ENCODE data around the gene ATP2C2. TPM values are rescaled to one million over a fixed set of nuclear protein-coding genes. Genes with fewer than 3 reads are reported as not detected.

The ATP2C2 gene
- total and polyA plus RNA-seq, 9 of the 15 experiments (the other 6 are each of a cell fraction or from before 2014, with no cell fraction given): 0.75 TPM; not detected in 8

GRCh38 chr16:84423416-84423837 is 55.1 kb downstream of the ATP2C2 start (continued):
- TF ChIP-seq ZBTB34 (CRISPR knock-in tag; IDR thresholded peaks at IDR 0.05) (no peak), ELF4 (CRISPR knock-in tag; IDR thresholded peaks at IDR 0.05) (no peak), HOMEZ (CRISPR knock-in tag; IDR thresholded peaks at IDR 0.05) (no peak), THRA (IDR thresholded peaks at IDR 0.05) (no peak), HCFC1 (IDR thresholded peaks at IDR 0.05; ENCODE audit: low read depth, low read length) (peak; percentile 93), STAT6 (CRISPR knock-in tag; IDR thresholded peaks at IDR 0.05) (no peak), KHSRP (IDR thresholded peaks at IDR 0.05) (no peak), SNRNP70 (optimal IDR thresholded peaks at IDR 0.05; ENCODE audit: low read depth, low read length) (no peak), CBX1 (IDR thresholded peaks at IDR 0.05; ENCODE audit: low read depth) (peak; percentile 41; the same call in 1 of the 2 replicates), NR2C2 (CRISPR knock-in tag; IDR thresholded peaks at IDR 0.05) (no peak), NR2C2 (tag; IDR thresholded peaks at IDR 0.05) (peak; percentile 74), KLF6 (CRISPR knock-in tag; IDR thresholded peaks at IDR 0.05; ENCODE audit: borderline replicate concordance) (peak; percentile 65; the same call in 1 of the 2 replicates), FOXP4 (CRISPR knock-in tag; IDR thresholded peaks at IDR 0.05; ENCODE audit: borderline replicate concordance) (no peak), HSF4 (CRISPR knock-in tag; IDR thresholded peaks at IDR 0.05; ENCODE audit: borderline replicate concordance) (no peak), RFX1 (IDR thresholded peaks at IDR 0.05) (no peak)

Measured in K562 (cell line).